ENCODE results near the gene MRPL43.

GRCh38 chr10:101029520-101030295 lies 42.4 kb upstream of the MRPL43 start:
- TF ChIP-seq CTCF (IDR thresholded peaks at IDR 0.05 in 2 of 3, conservative IDR thresholded peaks at IDR 0.05 in 1 of 3; ENCODE audit: insufficient read depth in 2 of 3, low read depth in 1 of 3, low read length in 3 of 3) = 0 out of 6 replicates have a peak, but pooled peaks of 1 of the 3 experiments have one; percentile 22
- TF ChIP-seq NCOA1 (IDR thresholded peaks at IDR 0.05; ENCODE audit: low read depth) = no peak
- TF ChIP-seq MAZ (CRISPR knock-in tag; conservative IDR thresholded peaks at IDR 0.05 in 1 of 2, IDR thresholded peaks at IDR 0.05 in 1 of 2) = no peak
- TF ChIP-seq TFE3 (CRISPR knock-in tag; IDR thresholded peaks at IDR 0.05) = no peak
